Breast epithelium (tissue), 3 donors: ENCODE results near the gene CD8B2.
"Not testable (repeated sequence)": the region's sequence is repeated elsewhere in the genome, so short reads cannot be mapped to it uniquely, and the experiment has no call there.

Source experiments
- CTCF ChIP-seq, 3 donors: fragments of 450-650 bp; IDR thresholded peaks; one replicate each; pipeline ENCODE4 v1.5.1; 2016 to 2017; ENCODE audit warnings: antibody characterized with exemption in 3 of 3, mild to moderate bottlenecking in 3 of 3, moderate library complexity in 3 of 3
- POLR2A ChIP-seq: fragments of 450-650 bp; IDR thresholded peaks from one replicate; pipeline ENCODE4 v1.6.1; 2016; ENCODE audit warnings: antibody characterized with exemption, mild to moderate bottlenecking, moderate library complexity
- POLR2AphosphoS5 ChIP-seq, 3 donors: sonication (generic); formaldehyde crosslinking; IDR thresholded peaks; one replicate each; pipeline ENCODE4 v1.6.1; 2017; ENCODE audit warnings: antibody characterized with exemption in 3 of 3

GRCh38 chr2:106504787-106505186, 17.6 kb downstream of the CD8B2 start:
- TF ChIP-seq CTCF (IDR thresholded peaks at IDR 0.05); POLR2A; POLR2AphosphoS5 (IDR thresholded peaks at IDR 0.05): not testable (repeated sequence)
